WTC11 (cell line): ENCODE measurements around the gene EBI3. TPM values are rescaled to one million over a fixed set of nuclear protein-coding genes. Genes with fewer than 3 reads are reported as not detected.

Experiments used
- ATAC-seq: fragments of 200-7000 bp; cut with Tn5 transposase; 2 replicates; pipeline ENCODE4 v1.10.0; 2021; ENCODE audit warnings: mild to moderate bottlenecking, moderate library complexity
- CTCF ChIA-PET: fragments of 300-600 bp; sonication (Branson Sonifier 250); formaldehyde crosslinking; loops from one replicate; lab custom pipeline; 2021; ENCODE audit warnings: antibody characterized with exemption; lab: Charles Lee
- POLR2A ChIA-PET: fragments of 350-600 bp; sonication (Branson Sonifier 250); formaldehyde crosslinking; loops from one replicate; lab custom pipeline; 2021; ENCODE audit warnings: antibody characterized with exemption; lab: Charles Lee
- DNase-seq: peaks from one replicate; pipeline ENCODE4 v3.0.0; 2021; ENCODE audit warnings: low spot score
- H3K27ac Mint-ChIP-seq: 2 replicates; pipeline ENCODE4 v1.8.0; 2021; ENCODE audit warnings: mixed read lengths
- H3K27me3 Mint-ChIP-seq: 2 replicates; pipeline ENCODE4 v1.8.0; 2021; ENCODE audit warnings: low read depth, mild to moderate bottlenecking, moderate library complexity, mixed read lengths
- H3K36me3 Mint-ChIP-seq: 2 replicates; pipeline ENCODE4 v1.8.0; 2021; ENCODE audit warnings: mixed read lengths
- H3K4me1 Mint-ChIP-seq: 2 replicates; pipeline ENCODE4 v1.8.0; 2022; ENCODE audit warnings: mixed read lengths
- H3K4me3 Mint-ChIP-seq: 2 replicates; pipeline ENCODE4 v1.8.0; 2021; ENCODE audit warnings: mild to moderate bottlenecking, moderate library complexity, mixed read lengths
- H3K9me3 Mint-ChIP-seq: 2 replicates; pipeline ENCODE4 v1.8.0; 2021; ENCODE audit warnings: mixed read lengths
- ATF1 ChIP-seq: sonication (generic); formaldehyde crosslinking; IDR thresholded peaks from 2 replicates; pipeline ENCODE4 v1.8.1; 2023; ENCODE audit warnings: mild to moderate bottlenecking, moderate library complexity, missing genetic modification reagents
- CREB1 ChIP-seq: sonication (generic); formaldehyde crosslinking; IDR thresholded peaks from 2 replicates; pipeline ENCODE4 v1.8.0; 2023; ENCODE audit warnings: mild to moderate bottlenecking, missing genetic modification reagents
- GRHL2 ChIP-seq: fragments of 250-450 bp; sonication (Bioruptor Pico); IDR thresholded peaks from 2 replicates; pipeline ENCODE4 v1.8.0; 2022; ENCODE audit warnings: mild to moderate bottlenecking, moderate library complexity; ENCODE audit not compliant: insufficient replicate concordance, severe bottlenecking
- GTF2I ChIP-seq: fragments of 250-450 bp; sonication (Bioruptor Pico); conservative IDR thresholded peaks from 2 replicates; pipeline ENCODE4 v1.4.0; 2021; ENCODE audit warnings: mild to moderate bottlenecking
- HMGA2 ChIP-seq: fragments of 250-450 bp; sonication (Bioruptor Pico); IDR thresholded peaks from 2 replicates; pipeline ENCODE4 v1.4.0; 2021; ENCODE audit warnings: mild to moderate bottlenecking, moderate library complexity
- NFATC4 ChIP-seq: fragments of 250-450 bp; sonication (Bioruptor Pico); IDR thresholded peaks from 2 replicates; pipeline ENCODE4 v1.9.0; 2021; ENCODE audit warnings: mild to moderate bottlenecking
- NR2C2 ChIP-seq: sonication (generic); formaldehyde crosslinking; IDR thresholded peaks from 2 replicates; pipeline ENCODE4 v1.8.0; 2022; ENCODE audit warnings: mild to moderate bottlenecking, missing genetic modification reagents
- TEAD4 ChIP-seq: sonication (generic); formaldehyde crosslinking; IDR thresholded peaks from 2 replicates; pipeline ENCODE4 v1.8.0; 2022; ENCODE audit warnings: mild to moderate bottlenecking, missing genetic modification reagents
- ZNF121 ChIP-seq: sonication (generic); formaldehyde crosslinking; IDR thresholded peaks from 2 replicates; pipeline ENCODE4 v1.8.0; 2023; ENCODE audit warnings: missing genetic modification reagents
- ZNF219 ChIP-seq: sonication (generic); formaldehyde crosslinking; IDR thresholded peaks from 2 replicates; pipeline ENCODE4 v1.8.0; 2023; ENCODE audit warnings: missing genetic modification reagents, mild to moderate bottlenecking, borderline replicate concordance
- ZNF317 ChIP-seq: sonication (generic); formaldehyde crosslinking; IDR thresholded peaks from 2 replicates; pipeline ENCODE4 v1.8.1; 2023; ENCODE audit warnings: low read depth, mild to moderate bottlenecking, moderate library complexity, missing genetic modification reagents, borderline replicate concordance
- total RNA-seq: library from RNA; stranded (reverse); gene quantifications from 3 replicates; pipeline ENCODE4 v1.2.3, GENCODE V29; 2021
- TF ChIP-seq, protein P1 (sequence below): sonication (generic); formaldehyde crosslinking; IDR thresholded peaks from 2 replicates; pipeline ENCODE4 v1.8.0; 2023; ENCODE audit warnings: mild to moderate bottlenecking, missing genetic modification reagents
- TF ChIP-seq, protein P2 (sequence below): sonication (generic); formaldehyde crosslinking; IDR thresholded peaks from 2 replicates; pipeline ENCODE4 v1.8.0; 2022; ENCODE audit warnings: mild to moderate bottlenecking, missing genetic modification reagents
- TF ChIP-seq, protein P3 (sequence below): fragments of 250-450 bp; sonication (Bioruptor Pico); IDR thresholded peaks from 2 replicates; pipeline ENCODE4 v1.9.0; 2021; ENCODE audit warnings: moderate library complexity, mild to moderate bottlenecking, inconsistent platforms, borderline replicate concordance
- TF ChIP-seq, protein P4 (sequence below): sonication (generic); formaldehyde crosslinking; IDR thresholded peaks from 2 replicates; pipeline ENCODE4 v1.8.1; 2022; ENCODE audit warnings: mild to moderate bottlenecking, moderate library complexity, missing genetic modification reagents
- TF ChIP-seq, protein P5 (sequence below): fragments of 250-450 bp; sonication (Bioruptor Pico); conservative IDR thresholded peaks from 2 replicates; pipeline ENCODE4 v1.9.0; 2021; ENCODE audit warnings: mild to moderate bottlenecking
- TF ChIP-seq, protein P6 (sequence below): fragments of 250-450 bp; sonication (Bioruptor Pico); IDR thresholded peaks from 2 replicates; pipeline ENCODE4 v1.8.0; 2021; ENCODE audit warnings: mild to moderate bottlenecking
- TF ChIP-seq, protein P7 (sequence below): sonication (generic); formaldehyde crosslinking; IDR thresholded peaks from 2 replicates; pipeline ENCODE4 v1.8.1; 2022; ENCODE audit warnings: missing genetic modification reagents, borderline replicate concordance
- TF ChIP-seq, protein P8 (sequence below): sonication (generic); formaldehyde crosslinking; IDR thresholded peaks from 2 replicates; pipeline ENCODE4 v1.8.0; 2022; ENCODE audit warnings: mild to moderate bottlenecking, missing genetic modification reagents

Gene EBI3
- total RNA-seq, 1 experiment from 2014 or later, result 0.81 TPM

DNA sequence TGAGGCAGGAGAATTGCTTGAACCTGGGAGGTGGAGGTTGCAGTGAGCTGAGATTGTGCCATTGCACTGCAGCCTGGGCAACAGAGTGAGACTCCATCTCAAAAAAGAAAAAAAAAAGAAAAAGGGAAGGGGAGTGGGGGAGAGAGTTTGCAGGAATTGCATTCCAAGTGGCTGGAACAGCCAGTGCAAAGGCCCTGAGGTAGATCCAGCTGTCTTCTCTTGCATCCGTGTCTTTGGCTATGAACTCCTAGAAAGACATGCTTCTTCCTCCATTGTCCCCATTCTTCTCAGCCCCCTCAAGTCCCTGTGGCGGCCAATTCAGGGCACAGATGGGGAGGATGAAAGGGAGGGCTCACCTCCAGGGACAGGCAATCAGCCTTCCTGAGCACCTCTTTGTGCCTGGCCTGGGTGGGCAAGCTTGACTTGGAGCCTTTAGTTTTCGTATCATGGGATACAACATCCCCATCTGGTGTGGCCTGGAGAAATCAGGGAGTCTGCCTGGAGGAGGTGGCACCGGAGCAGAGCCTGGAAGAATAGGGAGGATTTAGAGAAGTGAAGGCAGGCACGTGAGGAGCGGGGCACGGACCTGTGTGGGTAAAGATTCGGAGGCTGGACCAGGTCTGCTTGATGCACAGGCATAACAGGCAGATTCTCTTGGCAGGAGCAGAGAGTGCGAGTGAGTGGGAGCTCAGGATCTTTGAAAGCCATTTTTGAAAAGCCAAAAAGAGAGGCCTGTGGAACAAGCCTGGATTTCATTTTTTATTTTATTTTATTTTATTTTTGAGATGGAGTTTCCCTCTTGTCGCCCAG lies 41.8 kb upstream of the EBI3 start (continued):
- TF ChIP-seq, protein P1, sequence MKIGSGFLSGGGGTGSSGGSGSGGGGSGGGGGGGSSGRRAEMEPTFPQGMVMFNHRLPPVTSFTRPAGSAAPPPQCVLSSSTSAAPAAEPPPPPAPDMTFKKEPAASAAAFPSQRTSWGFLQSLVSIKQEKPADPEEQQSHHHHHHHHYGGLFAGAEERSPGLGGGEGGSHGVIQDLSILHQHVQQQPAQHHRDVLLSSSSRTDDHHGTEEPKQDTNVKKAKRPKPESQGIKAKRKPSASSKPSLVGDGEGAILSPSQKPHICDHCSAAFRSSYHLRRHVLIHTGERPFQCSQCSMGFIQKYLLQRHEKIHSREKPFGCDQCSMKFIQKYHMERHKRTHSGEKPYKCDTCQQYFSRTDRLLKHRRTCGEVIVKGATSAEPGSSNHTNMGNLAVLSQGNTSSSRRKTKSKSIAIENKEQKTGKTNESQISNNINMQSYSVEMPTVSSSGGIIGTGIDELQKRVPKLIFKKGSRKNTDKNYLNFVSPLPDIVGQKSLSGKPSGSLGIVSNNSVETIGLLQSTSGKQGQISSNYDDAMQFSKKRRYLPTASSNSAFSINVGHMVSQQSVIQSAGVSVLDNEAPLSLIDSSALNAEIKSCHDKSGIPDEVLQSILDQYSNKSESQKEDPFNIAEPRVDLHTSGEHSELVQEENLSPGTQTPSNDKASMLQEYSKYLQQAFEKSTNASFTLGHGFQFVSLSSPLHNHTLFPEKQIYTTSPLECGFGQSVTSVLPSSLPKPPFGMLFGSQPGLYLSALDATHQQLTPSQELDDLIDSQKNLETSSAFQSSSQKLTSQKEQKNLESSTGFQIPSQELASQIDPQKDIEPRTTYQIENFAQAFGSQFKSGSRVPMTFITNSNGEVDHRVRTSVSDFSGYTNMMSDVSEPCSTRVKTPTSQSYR (CRISPR knock-in tag), result no peak

DNA sequence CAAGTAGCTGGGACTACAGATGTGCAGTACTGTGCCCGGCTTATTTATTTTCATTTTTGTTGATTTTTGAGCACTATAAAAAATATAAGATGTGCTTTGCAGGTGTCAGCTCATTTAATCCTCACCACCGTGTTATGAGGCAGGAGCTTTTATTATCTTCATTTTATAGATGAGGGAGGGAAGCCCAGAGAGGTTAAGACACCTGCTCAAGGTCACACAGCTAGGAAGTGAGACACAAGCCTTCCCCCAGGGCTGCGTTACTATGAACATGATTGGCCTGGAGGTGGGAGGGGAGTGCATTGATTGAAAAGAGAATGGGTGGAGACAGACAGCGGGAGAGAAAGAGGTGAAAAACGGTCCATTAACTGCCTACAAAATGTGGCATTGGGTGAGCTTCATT lies 39.7 kb upstream of the EBI3 start:
- Mint-ChIP-seq H3K27me3 (peaks cover 12% of the 10 kb centered on the region), H3K36me3 (no peaks in the 10 kb centered on the region), H3K9me3 (no peaks in the 10 kb centered on the region), H3K4me3 (no peak overlapping the region), H3K4me1 (peaks cover 15% of the 10 kb centered on the region), H3K27ac (no peak overlapping the region)
- POLR2A ChIA-PET, result no interaction called here
- no peak for TF ChIP-seq ZNF317 (CRISPR knock-in tag)
- TF ChIP-seq, protein P2, sequence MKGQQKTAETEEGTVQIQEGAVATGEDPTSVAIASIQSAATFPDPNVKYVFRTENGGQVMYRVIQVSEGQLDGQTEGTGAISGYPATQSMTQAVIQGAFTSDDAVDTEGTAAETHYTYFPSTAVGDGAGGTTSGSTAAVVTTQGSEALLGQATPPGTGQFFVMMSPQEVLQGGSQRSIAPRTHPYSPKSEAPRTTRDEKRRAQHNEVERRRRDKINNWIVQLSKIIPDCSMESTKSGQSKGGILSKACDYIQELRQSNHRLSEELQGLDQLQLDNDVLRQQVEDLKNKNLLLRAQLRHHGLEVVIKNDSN (CRISPR knock-in tag), result no peak
- TF ChIP-seq, protein P3, sequence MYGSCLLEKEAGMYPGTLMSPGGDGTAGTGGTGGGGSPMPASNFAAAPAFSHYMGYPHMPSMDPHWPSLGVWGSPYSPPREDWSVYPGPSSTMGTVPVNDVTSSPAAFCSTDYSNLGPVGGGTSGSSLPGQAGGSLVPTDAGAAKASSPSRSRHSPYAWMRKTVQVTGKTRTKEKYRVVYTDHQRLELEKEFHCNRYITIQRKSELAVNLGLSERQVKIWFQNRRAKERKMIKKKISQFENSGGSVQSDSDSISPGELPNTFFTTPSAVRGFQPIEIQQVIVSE, result no peak
- TF ChIP-seq CREB1 (CRISPR knock-in tag), result no peak
- TF ChIP-seq, protein P4, sequence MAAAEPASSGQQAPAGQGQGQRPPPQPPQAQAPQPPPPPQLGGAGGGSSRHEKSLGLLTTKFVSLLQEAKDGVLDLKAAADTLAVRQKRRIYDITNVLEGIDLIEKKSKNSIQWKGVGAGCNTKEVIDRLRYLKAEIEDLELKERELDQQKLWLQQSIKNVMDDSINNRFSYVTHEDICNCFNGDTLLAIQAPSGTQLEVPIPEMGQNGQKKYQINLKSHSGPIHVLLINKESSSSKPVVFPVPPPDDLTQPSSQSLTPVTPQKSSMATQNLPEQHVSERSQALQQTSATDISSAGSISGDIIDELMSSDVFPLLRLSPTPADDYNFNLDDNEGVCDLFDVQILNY, result no peak
- TF ChIP-seq, protein P5, sequence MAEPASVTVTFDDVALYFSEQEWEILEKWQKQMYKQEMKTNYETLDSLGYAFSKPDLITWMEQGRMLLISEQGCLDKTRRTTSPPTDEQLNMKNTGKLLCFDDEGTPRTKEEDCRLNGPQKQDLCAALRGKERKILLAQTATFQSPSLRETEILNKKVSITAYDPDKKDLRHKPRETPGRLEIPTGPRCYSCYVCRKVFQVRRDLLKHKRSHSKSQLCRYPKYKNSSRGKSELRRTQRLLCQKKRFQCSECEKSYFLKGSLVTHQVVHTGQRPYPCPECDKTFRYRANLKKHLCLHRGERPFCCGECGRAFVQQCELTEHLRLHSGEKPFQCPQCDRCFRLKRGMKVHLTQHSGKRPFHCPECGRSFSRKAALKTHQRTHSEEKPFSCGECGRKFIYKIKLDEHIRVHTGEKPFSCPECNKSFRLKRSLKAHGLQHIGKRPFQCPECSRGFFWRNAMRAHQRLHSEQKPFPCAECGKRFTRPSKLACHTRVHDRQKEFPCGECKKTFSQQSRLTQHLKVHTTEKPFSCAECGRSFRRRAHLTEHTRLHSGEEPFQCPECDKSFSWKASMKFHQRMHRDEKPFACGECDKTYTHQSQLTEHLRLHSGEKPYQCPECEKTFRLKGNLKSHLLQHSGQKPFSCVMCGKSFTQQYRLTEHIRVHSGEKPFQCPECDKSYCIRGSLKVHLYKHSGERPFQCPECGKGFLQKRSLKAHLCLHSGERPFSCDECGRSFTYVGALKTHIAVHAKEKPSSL (CRISPR knock-in tag), result no peak
- no peak for TF ChIP-seq NR2C2
- TF ChIP-seq, protein P6, sequence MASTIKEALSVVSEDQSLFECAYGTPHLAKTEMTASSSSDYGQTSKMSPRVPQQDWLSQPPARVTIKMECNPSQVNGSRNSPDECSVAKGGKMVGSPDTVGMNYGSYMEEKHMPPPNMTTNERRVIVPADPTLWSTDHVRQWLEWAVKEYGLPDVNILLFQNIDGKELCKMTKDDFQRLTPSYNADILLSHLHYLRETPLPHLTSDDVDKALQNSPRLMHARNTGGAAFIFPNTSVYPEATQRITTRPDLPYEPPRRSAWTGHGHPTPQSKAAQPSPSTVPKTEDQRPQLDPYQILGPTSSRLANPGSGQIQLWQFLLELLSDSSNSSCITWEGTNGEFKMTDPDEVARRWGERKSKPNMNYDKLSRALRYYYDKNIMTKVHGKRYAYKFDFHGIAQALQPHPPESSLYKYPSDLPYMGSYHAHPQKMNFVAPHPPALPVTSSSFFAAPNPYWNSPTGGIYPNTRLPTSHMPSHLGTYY (CRISPR knock-in tag), result no peak
- TF ChIP-seq ZNF219 (CRISPR knock-in tag), result no peak
- no peak for TF ChIP-seq GTF2I (CRISPR knock-in tag)
- no peak for TF ChIP-seq HMGA2 (CRISPR knock-in tag)
- TF ChIP-seq, protein P7, sequence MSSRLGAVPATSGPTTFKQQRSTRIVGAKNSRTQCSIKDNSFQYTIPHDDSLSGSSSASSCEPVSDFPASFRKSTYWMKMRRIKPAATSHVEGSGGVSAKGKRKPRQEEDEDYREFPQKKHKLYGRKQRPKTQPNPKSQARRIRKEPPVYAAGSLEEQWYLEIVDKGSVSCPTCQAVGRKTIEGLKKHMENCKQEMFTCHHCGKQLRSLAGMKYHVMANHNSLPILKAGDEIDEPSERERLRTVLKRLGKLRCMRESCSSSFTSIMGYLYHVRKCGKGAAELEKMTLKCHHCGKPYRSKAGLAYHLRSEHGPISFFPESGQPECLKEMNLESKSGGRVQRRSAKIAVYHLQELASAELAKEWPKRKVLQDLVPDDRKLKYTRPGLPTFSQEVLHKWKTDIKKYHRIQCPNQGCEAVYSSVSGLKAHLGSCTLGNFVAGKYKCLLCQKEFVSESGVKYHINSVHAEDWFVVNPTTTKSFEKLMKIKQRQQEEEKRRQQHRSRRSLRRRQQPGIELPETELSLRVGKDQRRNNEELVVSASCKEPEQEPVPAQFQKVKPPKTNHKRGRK, result no peak
- no peak for TF ChIP-seq ZNF121 (CRISPR knock-in tag)
- TF ChIP-seq, protein P8, sequence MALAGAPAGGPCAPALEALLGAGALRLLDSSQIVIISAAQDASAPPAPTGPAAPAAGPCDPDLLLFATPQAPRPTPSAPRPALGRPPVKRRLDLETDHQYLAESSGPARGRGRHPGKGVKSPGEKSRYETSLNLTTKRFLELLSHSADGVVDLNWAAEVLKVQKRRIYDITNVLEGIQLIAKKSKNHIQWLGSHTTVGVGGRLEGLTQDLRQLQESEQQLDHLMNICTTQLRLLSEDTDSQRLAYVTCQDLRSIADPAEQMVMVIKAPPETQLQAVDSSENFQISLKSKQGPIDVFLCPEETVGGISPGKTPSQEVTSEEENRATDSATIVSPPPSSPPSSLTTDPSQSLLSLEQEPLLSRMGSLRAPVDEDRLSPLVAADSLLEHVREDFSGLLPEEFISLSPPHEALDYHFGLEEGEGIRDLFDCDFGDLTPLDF (CRISPR knock-in tag), result no peak
- TF ChIP-seq ATF1, result no peak
- TF ChIP-seq GRHL2 (CRISPR knock-in tag), result no peak
- TF ChIP-seq NFATC4 (CRISPR knock-in tag), result no peak
- TF ChIP-seq TEAD4 (CRISPR knock-in tag), result no peak
- CTCF ChIA-PET, result interaction anchor here (0.7 to 3.0 kb wide), 4 partner anchors 11 to 57 kb away, joined by 3 to 14 read pairs (median 6); partner anchors contain the start of gene YJU2
- DNase-seq (no peak), ATAC-seq (no peak)
